HepG2 (cell line): ENCODE results near the gene PCSK1. TPM values are rescaled to one million over a fixed set of nuclear protein-coding genes. Genes with fewer than 3 reads are reported as not detected.

Experiments used
- ATAC-seq: fragments of 200-7000 bp; cut with Tn5 transposase; 3 replicates; pipeline ENCODE4 v1.9.1; 2020; ENCODE audit warnings: mild to moderate bottlenecking, moderate library complexity
- BruUV-seq: library from RNA; stranded (reverse); fragments of 400-500 nt; replicated peaks from 2 replicates; lab custom pipeline; 2021; lab: Mats Ljungman, UMichigan
- CTCF ChIA-PET: fragments of 300-600 bp; formaldehyde crosslinking; extraction: SDS; loops from one replicate; lab custom pipeline; 2021; ENCODE audit warnings: low total read pairs, inconsistent platforms, low intra/inter-chr PET ratio; lab: Yijun Ruan, JAX
- POLR2A ChIA-PET: fragments of 350-600 bp; sonication (Branson Sonifier 250); formaldehyde crosslinking; loops from one replicate; lab custom pipeline; 2020; ENCODE audit warnings: antibody characterized with exemption, inconsistent platforms; lab: Yijun Ruan, JAX
- DNase-seq: peaks from one replicate; pipeline ENCODE4 v3.0.0-alpha.2; 2015; ENCODE audit warnings: low spot score
- FAIRE-seq: peaks from 3 replicates; lab custom pipeline; 2011; peaks lifted over from hg19 to GRCh38; lab: Jason Lieb, UNC
- H2AFZ ChIP-seq: one replicate; pipeline ENCODE4 v1.6.1; 2011; ENCODE audit warnings: low read length, inconsistent platforms
- H3K27ac ChIP-seq: fragments of 300-600 bp; 3 replicates; pipeline ENCODE4 v1.8.0; 2011; ENCODE audit warnings: mixed run types, mild to moderate bottlenecking, mixed read lengths, low read length, inconsistent platforms; ENCODE audit not compliant: insufficient read depth; ENCODE audit errors: extremely low read length
- H3K27me3 ChIP-seq, 2 experiments: fragments of 200-600 bp in 1 of 2; 2 replicates in 1 of 2; 3 replicates in 1 of 2; pipeline versions ENCODE4 v1.6.0 to v1.8.0; 2011; ENCODE audit warnings: low read length in 2 of 2, mild to moderate bottlenecking in 2 of 2, moderate library complexity in 2 of 2, inconsistent platforms in 1 of 2; ENCODE audit not compliant: insufficient read depth in 2 of 2, control insufficient read depth in 1 of 2
- H3K36me3 ChIP-seq, 2 experiments: fragments of 200-600 bp in 1 of 2; replicated peaks in 1 of 2; 2 replicates in 1 of 2; 3 replicates in 1 of 2; pipeline versions ENCODE4 v1.5.1 to v1.8.0; 2011; ENCODE audit warnings: low read length in 2 of 2, inconsistent platforms in 1 of 2; ENCODE audit not compliant: insufficient read depth in 2 of 2, control insufficient read depth in 1 of 2
- H3K4me1 ChIP-seq: 2 replicates; pipeline ENCODE4 v1.5.1; 2012; ENCODE audit warnings: low read length, inconsistent platforms; ENCODE audit not compliant: insufficient read depth
- H3K4me2 ChIP-seq: 2 replicates; pipeline ENCODE4 v1.6.0; 2011; ENCODE audit warnings: low read depth, low read length, inconsistent platforms
- H3K4me3 ChIP-seq, 3 experiments: fragments of 200-600 bp in 1 of 3; sonication (generic), shearing (Covaris generic) in 1 of 3; replicated peaks in 1 of 3; 2 replicates each; pipeline ENCODE4 v1.5.1; 2011 to 2016; ENCODE audit warnings: low read length in 3 of 3, inconsistent platforms in 2 of 3, low read depth in 2 of 3, mild to moderate bottlenecking in 2 of 3, control low read depth in 1 of 3, mixed read lengths in 1 of 3; ENCODE audit not compliant: insufficient read depth in 1 of 3
- H3K79me2 ChIP-seq: one replicate; pipeline ENCODE4 v1.6.1; 2011; ENCODE audit warnings: low read length, inconsistent platforms; ENCODE audit not compliant: insufficient read depth
- H3K9ac ChIP-seq: 2 replicates; pipeline ENCODE4 v1.6.0; 2011; ENCODE audit warnings: mild to moderate bottlenecking, low read depth, low read length, inconsistent platforms; ENCODE audit not compliant: insufficient read depth
- H3K9me3 ChIP-seq: 2 replicates; pipeline ENCODE4 v1.5.1; 2012; ENCODE audit warnings: mild to moderate bottlenecking, low read length
- H4K20me1 ChIP-seq: 2 replicates; pipeline ENCODE4 v1.6.0; 2011; ENCODE audit warnings: inconsistent platforms, mild to moderate bottlenecking, low read length, moderate library complexity; ENCODE audit not compliant: insufficient read depth
- AGO1 ChIP-seq: fragments of 200-400 bp; formaldehyde crosslinking; IDR thresholded peaks from 2 replicates; pipeline ENCODE4 v1.6.1; 2017; ENCODE audit warnings: mild to moderate bottlenecking, low read depth, low read length, moderate library complexity; ENCODE audit not compliant: poor library complexity, severe bottlenecking
- ATAD3A ChIP-seq: sonication (generic); formaldehyde crosslinking; IDR thresholded peaks from 2 replicates; pipeline ENCODE4 v1.4.0; 2020; ENCODE audit warnings: missing genetic modification reagents
- CENPBD1 ChIP-seq: sonication (generic); formaldehyde crosslinking; IDR thresholded peaks from 2 replicates; pipeline ENCODE4 v1.8.0; 2022; ENCODE audit warnings: missing genetic modification reagents, low read depth, mild to moderate bottlenecking, borderline replicate concordance
- DBP ChIP-seq: sonication (generic); formaldehyde crosslinking; IDR thresholded peaks from 2 replicates; pipeline ENCODE4 v1.4.0; 2020; ENCODE audit warnings: missing genetic modification reagents; ENCODE audit errors: not compliant biosample characterization
- FUBP1 ChIP-seq: sonication (generic); formaldehyde crosslinking; IDR thresholded peaks from 2 replicates; pipeline ENCODE4 v1.5.1; 2020; ENCODE audit warnings: missing genetic modification reagents, mild to moderate bottlenecking, borderline replicate concordance
- NAIF1 ChIP-seq: sonication (generic); formaldehyde crosslinking; IDR thresholded peaks from 2 replicates; pipeline ENCODE4 v1.5.0; 2020; ENCODE audit warnings: mild to moderate bottlenecking, missing genetic modification reagents, borderline replicate concordance
- ONECUT2 ChIP-seq: sonication (generic); formaldehyde crosslinking; IDR thresholded peaks from 2 replicates; pipeline ENCODE4 v1.4.0; 2020; ENCODE audit warnings: missing genetic modification reagents
- SALL2 ChIP-seq: sonication (generic); formaldehyde crosslinking; IDR thresholded peaks from 2 replicates; pipeline ENCODE4 v1.8.1; 2023; ENCODE audit warnings: mild to moderate bottlenecking, missing genetic modification reagents, inconsistent platforms
- SOX5 ChIP-seq: IDR thresholded peaks from 2 replicates; pipeline ENCODE4 v1.6.1; 2016; ENCODE audit warnings: borderline replicate concordance
- ZBTB34 ChIP-seq: sonication (generic); formaldehyde crosslinking; IDR thresholded peaks from 2 replicates; pipeline ENCODE4 v1.8.0; 2022; ENCODE audit warnings: mild to moderate bottlenecking, missing genetic modification reagents
- ZNF17 ChIP-seq: sonication (generic); formaldehyde crosslinking; IDR thresholded peaks from 2 replicates; pipeline ENCODE4 v1.5.0; 2020; ENCODE audit warnings: mild to moderate bottlenecking, missing genetic modification reagents
- ZNF326 ChIP-seq: sonication (generic); formaldehyde crosslinking; IDR thresholded peaks from 2 replicates; pipeline ENCODE4 v1.4.0; 2020; ENCODE audit warnings: missing genetic modification reagents, borderline replicate concordance
- ZNF468 ChIP-seq: sonication (generic); formaldehyde crosslinking; IDR thresholded peaks from 2 replicates; pipeline ENCODE4 v1.8.0; 2022; ENCODE audit warnings: mild to moderate bottlenecking, moderate library complexity, missing genetic modification reagents
- ZNF567 ChIP-seq: sonication (generic); formaldehyde crosslinking; IDR thresholded peaks from 2 replicates; pipeline ENCODE4 v1.8.1; 2023; ENCODE audit warnings: mild to moderate bottlenecking, missing genetic modification reagents, borderline replicate concordance
- ZNF639 ChIP-seq: conservative IDR thresholded peaks from 2 replicates; pipeline ENCODE4 v1.6.1; 2018; ENCODE audit warnings: missing genetic modification reagents
- WGBS: methylation state at CpG from one replicate; pipeline ENCODE4 v1.1.6; 2017; ENCODE audit warnings: low lambda C conversion rate; 5-methylcytosine and 5-hydroxymethylcytosine counted together
- in situ Hi-C: cut with HindIII; loops from 2 replicates; pipeline ENCODE4 v1.10.0; 2017; ENCODE audit warnings: low pct_unique_long_range_greater_than_20kb; ENCODE audit not compliant: extremely low pct_ligation_motif_present
- intact Hi-C: fragments of 100-400 bp; cut with micrococcal nuclease; formaldehyde crosslinking; loops from one replicate; pipeline ENCODE4 v1.10.0; 2022; ENCODE audit not compliant: unreplicated experiment
- polyA plus RNA-seq, 8 experiments: library from polyadenylated mRNA; depleted of rRNA in 3 of 8; stranded (reverse) in 7 of 8; unstranded in 1 of 8; fragments of >200 nt; fragmentation: Illumina TruSeq in 4 of 8; extraction: Trizol in 4 of 8; gene quantifications; 2 replicates each; pipeline versions ENCODE4 v1.2.1 to v1.2.3, GENCODE V29; 2011 to 2016; ENCODE audit warnings: low read depth in 4 of 8, missing spikeins in 1 of 8, mixed read lengths in 1 of 8; ENCODE audit not compliant: insufficient read depth in 1 of 8
- total RNA-seq, 5 experiments: library from RNA; depleted of rRNA; stranded (reverse); fragments of >200 nt; fragmentation: Illumina TruSeq; extraction: Trizol; gene quantifications; 2 replicates each; pipeline ENCODE4 v1.2.3, GENCODE V29; 2016; ENCODE audit warnings: low read depth in 1 of 5

Gene PCSK1
- total and polyA plus RNA-seq, 2 of the 13 experiments (the other 11 are each of a cell fraction or from before 2014, with no cell fraction given): not detected

GRCh38 chr5:96431376-96432187, 1.5 kb downstream of the PCSK1 start:
- intact Hi-C loops: no loop called here
- no peaks in the 10 kb centered on the region for H3K36me3 ChIP-seq
- no peak overlapping the region for H2AFZ ChIP-seq
- no peak overlapping the region for H3K9ac ChIP-seq
- no peak overlapping the region for H3K4me3 ChIP-seq
- ChIA-PET CTCF (no interaction called here), POLR2A (no interaction called here)
- no peak for DNase-seq
- no TSS peak for BruUV-seq
- FAIRE-seq: no peak
- no peaks in the 10 kb centered on the region for H3K27me3 ChIP-seq
- ATAC-seq: no peak
- no peaks in the 10 kb centered on the region for H4K20me1 ChIP-seq
- no peaks in the 10 kb centered on the region for H3K79me2 ChIP-seq
- H3K4me1 ChIP-seq: no peaks in the 10 kb centered on the region
- in situ Hi-C loops: no loop called here
- no peaks in the 10 kb centered on the region for H3K9me3 ChIP-seq
- H3K27ac ChIP-seq: no peak overlapping the region
- H3K4me2 ChIP-seq: no peak overlapping the region
- 56% methylated on average over 28 of the region's 29 CpGs for WGBS
- TF ChIP-seq ZNF17 (no peak), NAIF1 (CRISPR knock-in tag) (no peak), SALL2 (no peak), ZNF639 (CRISPR knock-in tag) (no peak), ONECUT2 (no peak), CENPBD1 (CRISPR knock-in tag) (no peak), ZNF326 (CRISPR knock-in tag) (no peak), FUBP1 (CRISPR knock-in tag) (no peak), ZNF468 (CRISPR knock-in tag) (no peak), AGO1 (no peak), ATAD3A (CRISPR knock-in tag) (no peak), SOX5 (CRISPR knock-in tag) (no peak), ZBTB34 (CRISPR knock-in tag) (no peak), ZNF567 (CRISPR knock-in tag) (no peak), DBP (CRISPR knock-in tag) (no peak)
